Nephron (organoid): ENCODE measurements around the gene KRT35.
A peak's percentile ranks its signal among the peaks of the same experiment; 100 is the strongest.

ENCODE experiments used
- H3K27ac Mint-ChIP-seq, 3 experiments: 2 replicates each; pipeline ENCODE4 v1.8.0; 2020; ENCODE audit warnings: mixed read lengths in 3 of 3, mild to moderate bottlenecking in 2 of 3, moderate library complexity in 1 of 3
- H3K27me3 Mint-ChIP-seq: 2 replicates; pipeline ENCODE4 v1.8.0; 2021; ENCODE audit warnings: low read depth, mild to moderate bottlenecking, moderate library complexity, mixed read lengths
- H3K36me3 Mint-ChIP-seq: 2 replicates; pipeline ENCODE4 v1.8.0; 2020; ENCODE audit warnings: low read depth, mixed read lengths
- H3K4me1 Mint-ChIP-seq: 2 replicates; pipeline ENCODE4 v1.8.0; 2020; ENCODE audit warnings: mixed read lengths
- H3K4me3 Mint-ChIP-seq, 3 experiments: 2 replicates each; pipeline ENCODE4 v1.8.0; 2020; ENCODE audit warnings: mild to moderate bottlenecking in 3 of 3, mixed read lengths in 3 of 3, moderate library complexity in 2 of 3
- H3K9me3 Mint-ChIP-seq: 2 replicates; pipeline ENCODE4 v1.8.0; 2020; ENCODE audit warnings: mixed read lengths
- TF ChIP-seq, protein P1 (sequence below), 3 experiments: fragments of 200-600 bp; sonication (generic); IDR thresholded peaks; one replicate each; pipeline ENCODE4 v1.5.0; 2021; ENCODE audit warnings: antibody characterized with exemption in 3 of 3; ENCODE audit not compliant: unreplicated experiment in 3 of 3

KRT35 gene

DNA sequence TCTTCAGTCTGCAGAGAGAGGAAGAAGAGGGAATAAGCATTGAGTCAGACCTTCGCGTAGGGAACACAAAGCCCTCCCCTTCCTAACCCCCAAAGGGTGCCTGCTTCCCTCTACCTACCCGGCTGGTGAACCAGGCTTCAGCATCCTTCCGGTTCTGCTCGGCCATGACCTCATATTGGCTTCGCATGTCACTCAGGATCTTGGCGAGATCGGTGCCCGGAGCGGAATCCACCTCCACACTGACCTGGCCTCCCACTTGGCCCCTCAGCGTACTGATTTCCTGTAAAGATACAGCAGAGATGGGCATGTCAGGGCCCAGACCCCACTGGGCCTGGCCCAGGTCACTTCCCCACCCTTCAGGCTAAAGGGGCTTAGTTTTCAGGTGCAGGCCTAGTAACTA, 43.3 kb upstream of the KRT35 start:
- TF ChIP-seq, protein P1, sequence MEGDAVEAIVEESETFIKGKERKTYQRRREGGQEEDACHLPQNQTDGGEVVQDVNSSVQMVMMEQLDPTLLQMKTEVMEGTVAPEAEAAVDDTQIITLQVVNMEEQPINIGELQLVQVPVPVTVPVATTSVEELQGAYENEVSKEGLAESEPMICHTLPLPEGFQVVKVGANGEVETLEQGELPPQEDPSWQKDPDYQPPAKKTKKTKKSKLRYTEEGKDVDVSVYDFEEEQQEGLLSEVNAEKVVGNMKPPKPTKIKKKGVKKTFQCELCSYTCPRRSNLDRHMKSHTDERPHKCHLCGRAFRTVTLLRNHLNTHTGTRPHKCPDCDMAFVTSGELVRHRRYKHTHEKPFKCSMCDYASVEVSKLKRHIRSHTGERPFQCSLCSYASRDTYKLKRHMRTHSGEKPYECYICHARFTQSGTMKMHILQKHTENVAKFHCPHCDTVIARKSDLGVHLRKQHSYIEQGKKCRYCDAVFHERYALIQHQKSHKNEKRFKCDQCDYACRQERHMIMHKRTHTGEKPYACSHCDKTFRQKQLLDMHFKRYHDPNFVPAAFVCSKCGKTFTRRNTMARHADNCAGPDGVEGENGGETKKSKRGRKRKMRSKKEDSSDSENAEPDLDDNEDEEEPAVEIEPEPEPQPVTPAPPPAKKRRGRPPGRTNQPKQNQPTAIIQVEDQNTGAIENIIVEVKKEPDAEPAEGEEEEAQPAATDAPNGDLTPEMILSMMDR (IDR thresholded peaks at IDR 0.05; ENCODE audit: unreplicated experiment in 3 of 3): no peak

GRCh38 chr17:41523787-41524186, 42.8 kb upstream of the KRT35 start:
- Mint-ChIP-seq H3K4me3 (no peak overlapping the region), H3K27ac (peak overlapping the region in 1 of 3 experiments; percentile 37), H3K4me1 (peaks cover 28% of the 10 kb centered on the region), H3K27me3 (peaks cover 71% of the 10 kb centered on the region), H3K9me3 (no peaks in the 10 kb centered on the region), H3K36me3 (peaks cover 14% of the 10 kb centered on the region)
- TF ChIP-seq, protein P1 (IDR thresholded peaks at IDR 0.05; ENCODE audit: unreplicated experiment in 3 of 3): no peak

More for the DNA sequence above, 43.3 kb upstream of the KRT35 start:
- H3K36me3 Mint-ChIP-seq: peaks cover 14% of the 10 kb centered on the region
- no peak overlapping the region for H3K27ac Mint-ChIP-seq
- no peaks in the 10 kb centered on the region for H3K9me3 Mint-ChIP-seq
- peaks cover 72% of the 10 kb centered on the region for H3K27me3 Mint-ChIP-seq
- H3K4me1 Mint-ChIP-seq: peaks cover 28% of the 10 kb centered on the region
- H3K4me3 Mint-ChIP-seq: no peak overlapping the region

DNA sequence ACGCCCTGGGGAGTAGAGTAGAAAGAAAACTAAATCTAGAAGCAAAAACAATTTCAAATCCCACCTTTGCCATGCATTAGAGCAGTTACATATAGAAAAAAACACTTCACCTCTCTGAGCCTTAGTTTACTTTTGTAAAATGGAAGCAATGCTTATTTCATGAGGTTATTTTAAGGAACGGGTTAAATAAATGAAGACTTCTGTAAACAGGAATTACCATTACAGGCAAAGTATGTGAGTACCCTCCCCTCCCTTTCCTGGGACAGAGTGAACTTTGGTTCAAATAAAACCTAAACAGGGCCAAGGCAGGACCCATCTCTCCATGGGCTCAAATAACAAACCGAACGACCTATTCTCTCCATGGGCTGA, 42.3 kb upstream of the KRT35 start:
- TF ChIP-seq, protein P1 (IDR thresholded peaks at IDR 0.05; ENCODE audit: unreplicated experiment in 3 of 3): no peak

GRCh38 chr17:41522301-41523224, 41.6 kb upstream of the KRT35 start:
- H3K27me3 Mint-ChIP-seq: peaks cover 59% of the 10 kb centered on the region
- H3K4me1 Mint-ChIP-seq: peaks cover 28% of the 10 kb centered on the region
- H3K27ac Mint-ChIP-seq: peak overlapping the region in 1 of 3 experiments; percentile 3
- no peak overlapping the region for H3K4me3 Mint-ChIP-seq
- peaks cover 14% of the 10 kb centered on the region for H3K36me3 Mint-ChIP-seq
- H3K9me3 Mint-ChIP-seq: no peaks in the 10 kb centered on the region
- TF ChIP-seq, protein P1 (IDR thresholded peaks at IDR 0.05; ENCODE audit: unreplicated experiment in 3 of 3): no peak

More for the DNA sequence above, 42.3 kb upstream of the KRT35 start:
- Mint-ChIP-seq H3K9me3 (no peaks in the 10 kb centered on the region), H3K4me1 (peaks cover 28% of the 10 kb centered on the region), H3K27me3 (peaks cover 66% of the 10 kb centered on the region), H3K27ac (peak overlapping the region in 1 of 3 experiments; percentile 3), H3K36me3 (peaks cover 14% of the 10 kb centered on the region), H3K4me3 (no peak overlapping the region)

DNA sequence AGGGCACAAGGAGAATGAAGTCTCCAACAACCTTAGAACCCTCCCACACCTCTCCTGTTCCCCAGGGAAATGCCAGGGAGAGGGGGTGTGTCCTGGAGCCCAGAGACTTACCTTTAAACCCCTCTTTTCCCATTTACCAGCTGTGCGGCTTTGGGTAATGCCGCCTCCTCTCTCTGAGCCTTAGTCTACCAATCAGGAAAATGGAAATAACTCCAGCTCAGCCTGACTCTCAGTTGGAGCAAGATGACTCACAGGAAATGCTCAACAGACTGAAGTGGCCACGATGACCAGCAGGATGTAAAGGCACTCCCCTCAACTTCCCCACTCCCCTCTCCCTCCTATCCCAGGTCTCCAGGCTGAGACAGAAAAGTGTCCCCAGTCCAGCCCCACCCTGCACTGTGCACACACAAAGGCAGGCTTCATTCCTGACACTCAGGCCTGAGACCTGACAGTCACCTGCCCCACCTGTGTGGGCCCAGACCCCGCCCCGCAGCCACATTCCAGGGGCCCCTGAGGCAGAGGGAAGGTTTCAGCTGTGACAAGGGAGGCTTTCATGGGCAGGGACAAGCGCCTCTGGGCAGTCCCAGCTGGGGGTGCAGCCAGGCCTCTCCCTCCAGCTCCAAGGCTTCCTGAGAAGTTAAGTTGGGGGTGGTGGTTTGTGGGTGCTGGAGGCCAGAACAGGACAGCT, 40.8 kb upstream of the KRT35 start:
- H3K4me1 Mint-ChIP-seq: peaks cover 22% of the 10 kb centered on the region
- H3K27ac Mint-ChIP-seq: peak overlapping the region in 1 of 3 experiments; percentile 69
- TF ChIP-seq, protein P1 (IDR thresholded peaks at IDR 0.05; ENCODE audit: unreplicated experiment in 3 of 3): no peak
- H3K36me3 Mint-ChIP-seq: peaks cover 11% of the 10 kb centered on the region
- no peak overlapping the region for H3K4me3 Mint-ChIP-seq
- peaks cover 51% of the 10 kb centered on the region for H3K27me3 Mint-ChIP-seq
- H3K9me3 Mint-ChIP-seq: no peaks in the 10 kb centered on the region
